ENCODE data around the gene LRMDA.

LRMDA gene

DNA sequence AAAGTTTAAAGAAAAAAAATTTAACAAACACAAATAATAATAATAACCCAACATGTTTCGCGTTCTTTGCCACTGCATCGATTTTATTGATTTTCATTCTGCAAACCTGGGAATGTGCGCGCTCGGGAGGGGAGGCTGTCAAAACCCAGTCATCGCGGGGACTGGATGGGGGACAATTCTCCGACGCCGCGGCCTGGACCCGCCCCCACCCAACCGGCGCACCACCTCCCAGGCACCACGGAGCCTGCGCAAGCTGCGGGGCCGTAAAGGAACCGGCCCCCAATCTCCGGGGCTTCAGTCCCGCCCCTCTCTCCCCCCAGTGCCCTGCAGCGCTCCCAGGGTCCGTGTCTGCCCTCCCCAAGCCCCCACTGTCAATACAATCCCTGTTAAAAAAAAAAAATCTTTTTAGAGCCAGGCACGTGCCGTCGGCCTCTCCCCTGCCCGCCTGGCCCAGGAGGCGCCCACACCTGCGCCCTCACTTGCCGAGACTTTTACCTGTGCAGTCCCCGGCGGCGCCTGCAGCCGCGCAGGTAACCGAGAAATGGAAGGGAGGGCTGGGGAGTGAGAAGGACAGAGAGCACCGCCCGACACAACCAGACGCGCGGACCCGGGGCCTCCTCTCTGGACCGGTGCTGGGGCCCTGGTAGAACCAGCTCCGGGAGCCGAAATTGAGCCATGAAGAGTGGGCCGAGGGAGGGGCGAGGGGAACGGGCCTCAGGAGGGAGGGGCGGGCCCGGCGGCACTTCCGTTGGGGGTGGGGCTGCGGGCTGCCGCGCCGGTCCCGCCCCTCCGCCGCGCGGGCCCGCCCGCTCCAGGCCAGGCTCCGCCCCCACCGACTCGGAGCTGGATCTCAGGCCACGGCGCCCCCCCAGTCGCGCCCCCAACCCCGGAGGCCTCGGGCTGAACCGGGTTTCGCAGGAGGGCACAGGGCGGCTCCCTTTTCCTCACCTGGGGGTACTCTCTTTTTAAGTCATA lies 22.2 kb upstream of the LRMDA start (continued):
- TF ChIP-seq ZNF792 (tag by site-specific recombination; IDR thresholded peaks at IDR 0.05) (no peak), ZNF2 (tag by site-specific recombination; IDR thresholded peaks at IDR 0.05) (peak; percentile 90; the same call in 1 of the 2 replicates), ZBTB17 (tag by site-specific recombination; IDR thresholded peaks at IDR 0.05) (0 out of 2 replicates have a peak, but pooled peaks have one; percentile 20), KLF8 (tag by site-specific recombination; IDR thresholded peaks at IDR 0.05) (no peak; the same call in 1 of the 2 replicates), ZNF19 (tag by site-specific recombination; IDR thresholded peaks at IDR 0.05; ENCODE audit: low read depth) (no peak), HOXC10 (CRISPR knock-in tag; IDR thresholded peaks at IDR 0.05) (no peak), KLF9 (tag by site-specific recombination; IDR thresholded peaks at IDR 0.05; ENCODE audit: low read depth) (peak; percentile 70), ZNF157 (tag by site-specific recombination; IDR thresholded peaks at IDR 0.05) (no peak), GLIS2 (tag by site-specific recombination; IDR thresholded peaks at IDR 0.05) (peak; percentile 87), ZNF670 (tag by site-specific recombination; IDR thresholded peaks at IDR 0.05; ENCODE audit: low read depth) (no peak), ZNF140 (tag by site-specific recombination; IDR thresholded peaks at IDR 0.05) (no peak), ZNF791 (tag by site-specific recombination; IDR thresholded peaks at IDR 0.05) (no peak), ZFP3 (tag by site-specific recombination; IDR thresholded peaks at IDR 0.05; ENCODE audit: low read depth) (no peak), ZNF169 (tag by site-specific recombination; IDR thresholded peaks at IDR 0.05) (no peak), YY2 (tag by site-specific recombination; IDR thresholded peaks at IDR 0.05) (no peak), MYNN (tag by site-specific recombination; IDR thresholded peaks at IDR 0.05; ENCODE audit: borderline replicate concordance) (no peak), GLIS1 (tag by site-specific recombination; IDR thresholded peaks at IDR 0.05) (peak; percentile 63), ZNF248 (tag by site-specific recombination; IDR thresholded peaks at IDR 0.05) (no peak), ZNF473 (tag by site-specific recombination; IDR thresholded peaks at IDR 0.05) (no peak), GLI2 (tag by site-specific recombination; IDR thresholded peaks at IDR 0.05; ENCODE audit: borderline replicate concordance, low read depth) (no peak)
- TF ChIP-seq, protein P1, sequence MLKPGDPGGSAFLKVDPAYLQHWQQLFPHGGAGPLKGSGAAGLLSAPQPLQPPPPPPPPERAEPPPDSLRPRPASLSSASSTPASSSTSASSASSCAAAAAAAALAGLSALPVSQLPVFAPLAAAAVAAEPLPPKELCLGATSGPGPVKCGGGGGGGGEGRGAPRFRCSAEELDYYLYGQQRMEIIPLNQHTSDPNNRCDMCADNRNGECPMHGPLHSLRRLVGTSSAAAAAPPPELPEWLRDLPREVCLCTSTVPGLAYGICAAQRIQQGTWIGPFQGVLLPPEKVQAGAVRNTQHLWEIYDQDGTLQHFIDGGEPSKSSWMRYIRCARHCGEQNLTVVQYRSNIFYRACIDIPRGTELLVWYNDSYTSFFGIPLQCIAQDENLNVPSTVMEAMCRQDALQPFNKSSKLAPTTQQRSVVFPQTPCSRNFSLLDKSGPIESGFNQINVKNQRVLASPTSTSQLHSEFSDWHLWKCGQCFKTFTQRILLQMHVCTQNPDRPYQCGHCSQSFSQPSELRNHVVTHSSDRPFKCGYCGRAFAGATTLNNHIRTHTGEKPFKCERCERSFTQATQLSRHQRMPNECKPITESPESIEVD (tag by site-specific recombination; IDR thresholded peaks at IDR 0.05): no peak
- TF ChIP-seq, protein P2, sequence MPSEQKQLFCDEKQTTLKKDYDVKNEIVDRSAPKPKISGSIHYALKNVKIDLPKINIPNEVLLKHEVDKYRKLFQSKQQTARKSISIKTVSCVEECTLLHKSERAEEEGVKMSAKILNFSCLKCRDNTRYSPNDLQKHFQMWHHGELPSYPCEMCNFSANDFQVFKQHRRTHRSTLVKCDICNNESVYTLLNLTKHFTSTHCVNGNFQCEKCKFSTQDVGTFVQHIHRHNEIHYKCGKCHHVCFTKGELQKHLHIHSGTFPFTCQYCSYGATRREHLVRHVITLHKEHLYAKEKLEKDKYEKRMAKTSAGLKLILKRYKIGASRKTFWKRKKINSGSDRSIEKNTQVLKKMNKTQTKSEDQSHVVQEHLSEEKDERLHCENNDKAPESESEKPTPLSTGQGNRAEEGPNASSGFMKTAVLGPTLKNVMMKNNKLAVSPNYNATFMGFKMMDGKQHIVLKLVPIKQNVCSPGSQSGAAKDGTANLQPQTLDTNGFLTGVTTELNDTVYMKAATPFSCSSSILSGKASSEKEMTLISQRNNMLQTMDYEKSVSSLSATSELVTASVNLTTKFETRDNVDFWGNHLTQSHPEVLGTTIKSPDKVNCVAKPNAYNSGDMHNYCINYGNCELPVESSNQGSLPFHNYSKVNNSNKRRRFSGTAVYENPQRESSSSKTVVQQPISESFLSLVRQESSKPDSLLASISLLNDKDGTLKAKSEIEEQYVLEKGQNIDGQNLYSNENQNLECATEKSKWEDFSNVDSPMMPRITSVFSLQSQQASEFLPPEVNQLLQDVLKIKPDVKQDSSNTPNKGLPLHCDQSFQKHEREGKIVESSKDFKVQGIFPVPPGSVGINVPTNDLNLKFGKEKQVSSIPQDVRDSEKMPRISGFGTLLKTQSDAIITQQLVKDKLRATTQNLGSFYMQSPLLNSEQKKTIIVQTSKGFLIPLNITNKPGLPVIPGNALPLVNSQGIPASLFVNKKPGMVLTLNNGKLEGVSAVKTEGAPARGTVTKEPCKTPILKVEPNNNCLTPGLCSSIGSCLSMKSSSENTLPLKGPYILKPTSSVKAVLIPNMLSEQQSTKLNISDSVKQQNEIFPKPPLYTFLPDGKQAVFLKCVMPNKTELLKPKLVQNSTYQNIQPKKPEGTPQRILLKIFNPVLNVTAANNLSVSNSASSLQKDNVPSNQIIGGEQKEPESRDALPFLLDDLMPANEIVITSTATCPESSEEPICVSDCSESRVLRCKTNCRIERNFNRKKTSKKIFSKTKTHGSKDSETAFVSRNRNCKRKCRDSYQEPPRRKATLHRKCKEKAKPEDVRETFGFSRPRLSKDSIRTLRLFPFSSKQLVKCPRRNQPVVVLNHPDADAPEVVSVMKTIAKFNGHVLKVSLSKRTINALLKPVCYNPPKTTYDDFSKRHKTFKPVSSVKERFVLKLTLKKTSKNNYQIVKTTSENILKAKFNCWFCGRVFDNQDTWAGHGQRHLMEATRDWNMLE (tag by site-specific recombination; conservative IDR thresholded peaks at IDR 0.05; ENCODE audit: low read depth): no peak
- TF ChIP-seq, protein P3, sequence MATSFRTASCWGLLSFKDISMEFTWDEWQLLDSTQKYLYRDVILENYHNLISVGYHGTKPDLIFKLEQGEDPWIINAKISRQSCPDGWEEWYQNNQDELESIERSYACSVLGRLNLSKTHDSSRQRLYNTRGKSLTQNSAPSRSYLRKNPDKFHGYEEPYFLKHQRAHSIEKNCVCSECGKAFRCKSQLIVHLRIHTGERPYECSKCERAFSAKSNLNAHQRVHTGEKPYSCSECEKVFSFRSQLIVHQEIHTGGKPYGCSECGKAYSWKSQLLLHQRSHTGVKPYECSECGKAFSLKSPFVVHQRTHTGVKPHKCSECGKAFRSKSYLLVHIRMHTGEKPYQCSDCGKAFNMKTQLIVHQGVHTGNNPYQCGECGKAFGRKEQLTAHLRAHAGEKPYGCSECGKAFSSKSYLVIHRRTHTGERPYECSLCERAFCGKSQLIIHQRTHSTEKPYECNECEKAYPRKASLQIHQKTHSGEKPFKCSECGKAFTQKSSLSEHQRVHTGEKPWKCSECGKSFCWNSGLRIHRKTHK (tag by site-specific recombination; IDR thresholded peaks at IDR 0.05): no peak
- TF ChIP-seq, protein P4, sequence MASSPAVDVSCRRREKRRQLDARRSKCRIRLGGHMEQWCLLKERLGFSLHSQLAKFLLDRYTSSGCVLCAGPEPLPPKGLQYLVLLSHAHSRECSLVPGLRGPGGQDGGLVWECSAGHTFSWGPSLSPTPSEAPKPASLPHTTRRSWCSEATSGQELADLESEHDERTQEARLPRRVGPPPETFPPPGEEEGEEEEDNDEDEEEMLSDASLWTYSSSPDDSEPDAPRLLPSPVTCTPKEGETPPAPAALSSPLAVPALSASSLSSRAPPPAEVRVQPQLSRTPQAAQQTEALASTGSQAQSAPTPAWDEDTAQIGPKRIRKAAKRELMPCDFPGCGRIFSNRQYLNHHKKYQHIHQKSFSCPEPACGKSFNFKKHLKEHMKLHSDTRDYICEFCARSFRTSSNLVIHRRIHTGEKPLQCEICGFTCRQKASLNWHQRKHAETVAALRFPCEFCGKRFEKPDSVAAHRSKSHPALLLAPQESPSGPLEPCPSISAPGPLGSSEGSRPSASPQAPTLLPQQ (tag by site-specific recombination; IDR thresholded peaks at IDR 0.05): peak; percentile 45; the same call in 1 of the 2 replicates
- TF ChIP-seq, protein P5, sequence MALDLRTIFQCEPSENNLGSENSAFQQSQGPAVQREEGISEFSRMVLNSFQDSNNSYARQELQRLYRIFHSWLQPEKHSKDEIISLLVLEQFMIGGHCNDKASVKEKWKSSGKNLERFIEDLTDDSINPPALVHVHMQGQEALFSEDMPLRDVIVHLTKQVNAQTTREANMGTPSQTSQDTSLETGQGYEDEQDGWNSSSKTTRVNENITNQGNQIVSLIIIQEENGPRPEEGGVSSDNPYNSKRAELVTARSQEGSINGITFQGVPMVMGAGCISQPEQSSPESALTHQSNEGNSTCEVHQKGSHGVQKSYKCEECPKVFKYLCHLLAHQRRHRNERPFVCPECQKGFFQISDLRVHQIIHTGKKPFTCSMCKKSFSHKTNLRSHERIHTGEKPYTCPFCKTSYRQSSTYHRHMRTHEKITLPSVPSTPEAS (tag by site-specific recombination; IDR thresholded peaks at IDR 0.05): no peak
- TF ChIP-seq, protein P6, sequence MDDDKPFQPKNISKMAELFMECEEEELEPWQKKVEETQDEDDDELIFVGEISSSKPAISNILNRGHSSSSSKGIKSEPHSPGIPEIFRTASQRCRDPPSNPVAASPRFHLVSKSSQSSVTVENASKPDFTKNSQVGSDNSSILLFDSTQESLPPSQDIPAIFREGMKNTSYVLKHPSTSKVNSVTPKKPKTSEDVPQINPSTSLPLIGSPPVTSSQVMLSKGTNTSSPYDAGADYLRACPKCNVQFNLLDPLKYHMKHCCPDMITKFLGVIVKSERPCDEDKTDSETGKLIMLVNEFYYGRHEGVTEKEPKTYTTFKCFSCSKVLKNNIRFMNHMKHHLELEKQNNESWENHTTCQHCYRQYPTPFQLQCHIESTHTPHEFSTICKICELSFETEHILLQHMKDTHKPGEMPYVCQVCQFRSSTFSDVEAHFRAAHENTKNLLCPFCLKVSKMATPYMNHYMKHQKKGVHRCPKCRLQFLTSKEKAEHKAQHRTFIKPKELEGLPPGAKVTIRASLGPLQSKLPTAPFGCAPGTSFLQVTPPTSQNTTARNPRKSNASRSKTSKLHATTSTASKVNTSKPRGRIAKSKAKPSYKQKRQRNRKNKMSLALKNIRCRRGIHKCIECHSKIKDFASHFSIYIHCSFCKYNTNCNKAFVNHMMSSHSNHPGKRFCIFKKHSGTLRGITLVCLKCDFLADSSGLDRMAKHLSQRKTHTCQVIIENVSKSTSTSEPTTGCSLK (tag by site-specific recombination; IDR thresholded peaks at IDR 0.05): no peak
